ENCODE data around the gene RNASE11. TPM values are rescaled to one million over a fixed set of nuclear protein-coding genes. Genes with fewer than 3 reads are reported as not detected.
A peak's percentile ranks its signal among the peaks of the same experiment; 100 is the strongest.

The RNASE11 gene
- total and polyA plus RNA-seq, 2 donors (not counting 1 experiment from before 2014, with no cell fraction given): not detected

GRCh38 chr14:20628063-20628854 lies 40.5 kb upstream of the RNASE11 start:
- TF ChIP-seq EZH2 (IDR thresholded peaks at IDR 0.05; ENCODE audit: low read length, missing control alignments) (no peak), CTCF (conservative IDR thresholded peaks at IDR 0.05 in 1 of 2, IDR thresholded peaks at IDR 0.05 in 1 of 2; ENCODE audit: low read depth in 1 of 2, low read length in 2 of 2) (no peak)

DNA sequence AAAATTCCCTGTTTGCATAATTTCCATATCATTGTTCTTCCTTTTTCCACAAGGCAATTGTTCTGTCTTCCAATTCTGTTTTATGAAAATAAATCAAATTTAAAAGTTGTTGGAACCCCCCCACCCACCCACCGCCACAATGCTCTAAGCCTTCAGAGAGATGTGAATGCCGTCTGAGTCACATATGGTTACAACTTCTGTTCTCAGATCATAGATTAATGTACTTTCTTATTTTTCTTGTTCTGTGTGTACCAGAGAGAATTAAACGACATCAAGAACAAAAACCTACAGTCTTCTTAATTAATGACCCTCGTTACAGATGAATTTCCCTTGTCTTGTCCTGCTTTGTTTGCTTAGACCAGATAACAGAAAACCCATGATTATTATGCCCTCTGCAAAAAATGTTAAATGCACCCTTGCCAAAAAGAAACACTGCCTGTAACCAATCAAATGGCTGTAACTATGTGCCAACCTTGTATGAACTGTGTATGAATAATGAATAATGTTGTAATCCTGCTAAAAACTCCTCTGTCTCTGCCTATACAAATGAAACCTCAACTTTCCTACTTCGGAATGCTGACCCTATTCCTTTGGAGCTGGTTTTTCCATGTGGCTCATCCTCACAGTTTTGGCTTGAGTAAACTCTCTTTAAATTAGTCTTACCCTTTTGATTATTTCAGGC lies 39.7 kb upstream of the RNASE11 start:
- H3K27ac ChIP-seq (ENCODE audit: insufficient read depth, low read length): no peak overlapping the region
- H3K9me3 ChIP-seq (ENCODE audit: control insufficient read depth, insufficient read depth, low read depth, low read length): no peaks in the 10 kb centered on the region
- H4K20me1 ChIP-seq (ENCODE audit: control insufficient read depth, extremely low read depth, insufficient read depth, low read length): no peaks in the 10 kb centered on the region
- H3K4me3 ChIP-seq (replicated peaks in 1 of 4; ENCODE audit: control extremely low read depth in 1 of 4, insufficient read depth in 1 of 4, low read depth in 3 of 4, low read length in 4 of 4): no peak overlapping the region
- H3K4me1 ChIP-seq (ENCODE audit: control insufficient read depth, extremely low read depth, insufficient read depth, low read length): peaks cover 6% of the 10 kb centered on the region
- DNase-seq (ENCODE audit: low read depth in 2 of 2): no peak
- no peaks in the 10 kb centered on the region for H3K79me2 ChIP-seq (ENCODE audit: control insufficient read depth, insufficient read depth, low read length)
- H3K27me3 ChIP-seq (ENCODE audit: control insufficient read depth, insufficient read depth, low read length): peaks cover 5% of the 10 kb centered on the region
- H3K4me2 ChIP-seq (ENCODE audit: extremely low read depth, insufficient read depth, low read length): no peak overlapping the region
- H3K9ac ChIP-seq (ENCODE audit: insufficient read depth, low read length): no peak overlapping the region
- no peak overlapping the region for H2AFZ ChIP-seq (ENCODE audit: low read length)
- no peaks in the 10 kb centered on the region for H3K36me3 ChIP-seq (ENCODE audit: control insufficient read depth, insufficient read depth, low read length)
- TF ChIP-seq CTCF (conservative IDR thresholded peaks at IDR 0.05 in 1 of 2, IDR thresholded peaks at IDR 0.05 in 1 of 2; ENCODE audit: low read depth in 1 of 2, low read length in 2 of 2): no peak
- TF ChIP-seq EZH2 (IDR thresholded peaks at IDR 0.05; ENCODE audit: low read length, missing control alignments): no peak

More at GRCh38 chr14:20628063-20628854, 40.5 kb upstream of the RNASE11 start:
- H3K36me3 ChIP-seq (ENCODE audit: control insufficient read depth, insufficient read depth, low read length): no peaks in the 10 kb centered on the region
- no peaks in the 10 kb centered on the region for H3K79me2 ChIP-seq (ENCODE audit: control insufficient read depth, insufficient read depth, low read length)
- H3K9me3 ChIP-seq (ENCODE audit: control insufficient read depth, insufficient read depth, low read depth, low read length): no peaks in the 10 kb centered on the region
- H3K4me1 ChIP-seq (ENCODE audit: control insufficient read depth, extremely low read depth, insufficient read depth, low read length): peaks cover 2% of the 10 kb centered on the region
- H3K4me2 ChIP-seq (ENCODE audit: extremely low read depth, insufficient read depth, low read length): no peak overlapping the region
- H3K27me3 ChIP-seq (ENCODE audit: control insufficient read depth, insufficient read depth, low read length): peaks cover 5% of the 10 kb centered on the region
- no peak overlapping the region for H3K4me3 ChIP-seq (replicated peaks in 1 of 4; ENCODE audit: control extremely low read depth in 1 of 4, insufficient read depth in 1 of 4, low read depth in 3 of 4, low read length in 4 of 4)
- no peak for DNase-seq (ENCODE audit: low read depth in 2 of 2)
- no peaks in the 10 kb centered on the region for H4K20me1 ChIP-seq (ENCODE audit: control insufficient read depth, extremely low read depth, insufficient read depth, low read length)
- H2AFZ ChIP-seq (ENCODE audit: low read length): no peak overlapping the region
- no peak overlapping the region for H3K9ac ChIP-seq (ENCODE audit: insufficient read depth, low read length)
- H3K27ac ChIP-seq (ENCODE audit: insufficient read depth, low read length): no peak overlapping the region

- H3K4me1 ChIP-seq (ENCODE audit: control insufficient read depth, extremely low read depth, insufficient read depth, low read length): peaks cover 4% of the 10 kb centered on the region
- no peak overlapping the region for H3K9ac ChIP-seq (ENCODE audit: insufficient read depth, low read length)
- H3K9me3 ChIP-seq (ENCODE audit: control insufficient read depth, insufficient read depth, low read depth, low read length): no peaks in the 10 kb centered on the region
- H4K20me1 ChIP-seq (ENCODE audit: control insufficient read depth, extremely low read depth, insufficient read depth, low read length): no peaks in the 10 kb centered on the region
- no peaks in the 10 kb centered on the region for H3K36me3 ChIP-seq (ENCODE audit: control insufficient read depth, insufficient read depth, low read length)
- TF ChIP-seq CTCF (conservative IDR thresholded peaks at IDR 0.05 in 1 of 2, IDR thresholded peaks at IDR 0.05 in 1 of 2; ENCODE audit: low read depth in 1 of 2, low read length in 2 of 2) (no peak), EZH2 (IDR thresholded peaks at IDR 0.05; ENCODE audit: low read length, missing control alignments) (no peak)
- H3K27me3 ChIP-seq (ENCODE audit: control insufficient read depth, insufficient read depth, low read length): peaks cover 5% of the 10 kb centered on the region
- H3K4me3 ChIP-seq (replicated peaks in 1 of 4; ENCODE audit: control extremely low read depth in 1 of 4, insufficient read depth in 1 of 4, low read depth in 3 of 4, low read length in 4 of 4): peak overlapping the region in 2 of 4 experiments; percentile 23 to 46
- H3K27ac ChIP-seq (ENCODE audit: insufficient read depth, low read length): no peak overlapping the region
- DNase-seq (ENCODE audit: low read depth in 2 of 2): no peak
- H2AFZ ChIP-seq (ENCODE audit: low read length): no peak overlapping the region
- H3K4me2 ChIP-seq (ENCODE audit: extremely low read depth, insufficient read depth, low read length): peak overlapping the region; percentile 33
- H3K79me2 ChIP-seq (ENCODE audit: control insufficient read depth, insufficient read depth, low read length): no peaks in the 10 kb centered on the region
These were observed 38.5 kb upstream of the RNASE11 start for GRCh38 chr14:20626274-20626673.
